ENCODE measurements around the gene MADD.
"Not testable (repeated sequence)": the region's sequence is repeated elsewhere in the genome, so short reads cannot be mapped to it uniquely, and the experiment has no call there.

MADD gene

DNA sequence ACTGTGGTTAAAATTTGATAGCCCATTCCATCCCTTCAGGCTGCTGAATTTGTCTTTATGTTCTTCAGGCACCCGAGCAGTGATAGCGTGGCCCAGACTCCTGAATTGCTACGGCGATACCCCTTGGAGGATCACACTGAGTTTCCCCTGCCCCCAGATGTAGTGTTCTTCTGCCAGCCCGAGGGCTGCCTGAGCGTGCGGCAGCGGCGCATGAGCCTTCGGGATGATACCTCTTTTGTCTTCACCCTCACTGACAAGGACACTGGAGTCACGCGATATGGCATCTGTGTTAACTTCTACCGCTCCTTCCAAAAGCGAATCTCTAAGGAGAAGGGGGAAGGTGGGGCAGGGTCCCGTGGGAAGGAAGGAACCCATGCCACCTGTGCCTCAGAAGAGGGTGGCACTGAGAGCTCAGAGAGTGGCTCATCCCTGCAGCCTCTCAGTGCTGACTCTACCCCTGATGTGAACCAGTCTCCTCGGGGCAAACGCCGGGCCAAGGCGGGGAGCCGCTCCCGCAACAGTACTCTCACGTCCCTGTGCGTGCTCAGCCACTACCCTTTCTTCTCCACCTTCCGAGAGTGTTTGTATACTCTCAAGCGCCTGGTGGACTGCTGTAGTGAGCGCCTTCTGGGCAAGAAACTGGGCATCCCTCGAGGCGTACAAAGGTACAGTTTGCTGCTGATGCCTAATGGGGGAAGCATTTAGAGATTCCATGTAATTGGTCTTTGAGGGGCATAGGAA, 4.7 kb downstream of the MADD start:
- DNase-seq (ENCODE audit: low read depth) = no peak

- no peak for DNase-seq (ENCODE audit: low read depth)
Measured at GRCh38 chr11:47276923-47277322, 7.0 kb downstream of the MADD start.

DNA sequence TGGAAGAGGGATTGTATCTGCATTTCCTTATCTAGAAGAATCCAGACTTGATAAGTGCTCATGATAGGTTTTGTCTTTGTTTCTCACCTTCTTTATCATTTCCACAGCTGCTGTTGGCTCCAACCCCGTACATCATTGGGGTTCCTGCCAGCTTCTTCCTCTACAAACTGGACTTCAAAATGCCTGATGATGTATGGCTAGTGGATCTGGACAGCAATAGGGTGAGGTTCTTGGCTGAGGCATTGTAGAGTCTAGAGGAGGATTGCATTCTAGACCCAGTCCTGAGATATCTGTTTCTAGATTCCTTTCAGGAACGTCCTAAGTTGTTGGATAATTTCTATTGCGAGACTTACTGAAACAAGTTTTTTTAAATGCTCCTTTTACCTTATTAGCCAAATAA, 8.1 kb downstream of the MADD start:
- DNase-seq (ENCODE audit: low read depth) = no peak

- no peak for DNase-seq (ENCODE audit: low read depth)
Measured at GRCh38 chr11:47278769-47279168, 8.8 kb downstream of the MADD start.

GRCh38 chr11:47280099-47280498, 10.2 kb downstream of the MADD start:
- DNase-seq (ENCODE audit: low read depth) = no peak

DNA sequence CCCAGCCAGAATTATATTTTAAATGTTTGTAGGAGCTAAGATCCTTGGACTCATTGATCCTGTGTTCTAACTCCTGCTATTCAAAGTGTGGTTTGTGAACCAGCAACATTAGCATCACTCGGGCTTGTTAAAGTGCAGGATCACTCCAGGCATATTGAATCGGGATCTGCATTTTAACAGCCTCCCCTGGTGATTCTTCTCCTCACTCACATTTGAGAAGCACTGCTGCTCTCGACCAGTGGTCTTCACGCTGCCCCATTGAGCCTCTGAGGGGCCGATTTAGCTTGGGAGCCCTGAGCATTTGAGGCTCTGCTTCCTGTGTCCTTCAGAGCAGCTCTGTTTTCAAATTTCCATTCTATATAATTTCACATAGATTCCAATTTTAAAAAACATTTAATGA, 10.9 kb downstream of the MADD start:
- DNase-seq (ENCODE audit: low read depth) = no peak

DNA sequence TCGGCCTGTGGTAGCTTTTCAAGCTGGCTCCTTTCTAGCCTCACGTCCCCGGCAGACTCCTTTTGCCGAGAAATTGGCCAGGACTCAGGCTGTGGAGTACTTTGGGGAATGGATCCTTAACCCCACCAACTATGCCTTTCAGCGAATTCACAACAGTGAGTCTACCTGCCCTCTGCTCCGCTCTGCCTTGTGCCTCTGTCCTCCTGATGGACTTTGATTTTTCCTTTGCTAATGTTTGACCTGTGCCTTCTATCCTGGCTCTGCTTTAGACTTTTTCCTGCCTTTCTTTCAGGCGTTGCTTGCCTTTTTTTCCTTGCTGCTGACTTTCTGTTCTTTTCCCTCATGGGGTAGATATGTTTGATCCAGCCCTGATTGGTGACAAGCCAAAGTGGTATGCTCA, 12.5 kb downstream of the MADD start:
- no peak for DNase-seq (ENCODE audit: low read depth)

GRCh38 chr11:47284151-47284550, 14.2 kb downstream of the MADD start:
- DNase-seq (ENCODE audit: low read depth) = no peak

DNA sequence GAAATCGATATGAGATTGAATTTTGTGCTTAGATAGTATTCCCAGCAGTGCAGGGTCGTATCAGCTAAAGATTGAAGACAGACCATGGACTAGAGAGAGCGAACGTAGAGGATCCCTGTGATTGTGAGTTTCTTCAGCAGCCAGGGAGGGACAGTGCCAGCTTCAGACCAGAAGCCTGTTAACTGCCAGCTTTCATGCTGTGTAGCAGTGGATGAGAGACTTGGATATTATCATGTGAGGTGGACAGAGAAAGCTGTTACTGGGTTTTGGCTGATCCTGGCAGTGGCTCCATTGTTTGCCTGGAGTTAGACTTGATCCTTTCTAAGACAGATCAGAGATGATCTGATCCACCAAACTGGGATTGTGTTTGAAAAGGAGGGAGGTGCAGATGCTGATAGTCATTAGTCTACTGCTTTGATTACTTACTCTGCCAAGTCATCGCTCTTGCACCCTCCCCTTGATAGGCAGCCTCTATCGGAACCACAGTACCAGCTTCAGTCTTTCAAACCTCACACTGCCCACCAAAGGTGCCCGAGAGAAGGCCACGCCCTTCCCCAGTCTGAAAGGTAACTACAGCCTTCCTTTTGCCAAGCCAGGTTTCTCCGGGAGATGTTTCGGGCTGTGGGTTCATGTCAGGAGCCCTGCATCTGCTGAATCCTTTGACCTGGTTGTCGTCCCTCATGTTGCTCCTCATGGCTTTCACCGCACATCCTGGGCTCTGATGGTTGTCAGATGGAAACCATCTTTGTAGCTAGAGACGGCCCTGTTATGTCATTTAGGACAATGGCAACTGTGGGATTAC, 16.2 kb downstream of the MADD start:
- no peak for DNase-seq (ENCODE audit: low read depth)

GRCh38 chr11:47288066-47288465, 18.1 kb downstream of the MADD start:
- no peak for DNase-seq (ENCODE audit: low read depth)

DNA sequence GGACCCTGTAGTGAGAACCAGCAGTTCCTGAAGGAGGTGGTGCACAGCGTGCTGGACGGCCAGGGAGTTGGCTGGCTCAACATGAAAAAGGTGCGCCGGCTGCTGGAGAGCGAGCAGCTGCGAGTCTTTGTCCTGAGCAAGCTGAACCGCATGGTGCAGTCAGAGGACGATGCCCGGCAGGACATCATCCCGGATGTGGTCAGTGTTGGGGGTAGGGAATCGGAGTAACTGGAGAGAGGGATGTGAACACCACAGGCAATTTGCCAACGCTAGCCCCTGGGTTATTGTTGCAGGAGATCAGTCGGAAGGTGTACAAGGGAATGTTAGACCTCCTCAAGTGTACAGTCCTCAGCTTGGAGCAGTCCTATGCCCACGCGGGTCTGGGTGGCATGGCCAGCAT, 19.9 kb downstream of the MADD start:
- DNase-seq (ENCODE audit: low read depth) = peak; percentile 15

GRCh38 chr11:47295385-47295784, 25.5 kb downstream of the MADD start:
- no peak for DNase-seq (ENCODE audit: low read depth)

DNA sequence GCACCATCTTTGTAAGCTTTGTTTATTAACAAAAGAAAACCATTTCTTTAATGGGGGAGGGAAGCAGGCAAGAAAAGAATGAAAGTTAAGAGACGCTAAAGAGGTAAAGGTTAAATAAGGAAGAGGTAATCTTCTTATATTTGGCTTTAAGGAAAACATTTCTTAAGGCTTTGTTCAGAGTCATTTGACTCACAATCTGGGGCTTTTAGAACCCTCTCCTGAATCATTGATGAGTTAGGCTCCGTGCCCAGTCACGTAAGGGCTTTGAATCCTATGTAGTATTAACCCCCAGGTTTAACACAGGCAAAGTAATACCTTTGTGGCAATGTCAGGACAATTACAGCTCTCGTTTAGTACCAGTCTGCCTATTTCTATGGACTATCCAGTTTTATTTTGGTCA, 26.1 kb downstream of the MADD start:
- DNase-seq (ENCODE audit: low read depth) = no peak

GRCh38 chr11:47299078-47299477, 29.1 kb downstream of the MADD start:
- DNase-seq (ENCODE audit: low read depth) = no peak

GRCh38 chr11:47302853-47303252, 32.9 kb downstream of the MADD start:
- DNase-seq (ENCODE audit: low read depth) = no peak

DNA sequence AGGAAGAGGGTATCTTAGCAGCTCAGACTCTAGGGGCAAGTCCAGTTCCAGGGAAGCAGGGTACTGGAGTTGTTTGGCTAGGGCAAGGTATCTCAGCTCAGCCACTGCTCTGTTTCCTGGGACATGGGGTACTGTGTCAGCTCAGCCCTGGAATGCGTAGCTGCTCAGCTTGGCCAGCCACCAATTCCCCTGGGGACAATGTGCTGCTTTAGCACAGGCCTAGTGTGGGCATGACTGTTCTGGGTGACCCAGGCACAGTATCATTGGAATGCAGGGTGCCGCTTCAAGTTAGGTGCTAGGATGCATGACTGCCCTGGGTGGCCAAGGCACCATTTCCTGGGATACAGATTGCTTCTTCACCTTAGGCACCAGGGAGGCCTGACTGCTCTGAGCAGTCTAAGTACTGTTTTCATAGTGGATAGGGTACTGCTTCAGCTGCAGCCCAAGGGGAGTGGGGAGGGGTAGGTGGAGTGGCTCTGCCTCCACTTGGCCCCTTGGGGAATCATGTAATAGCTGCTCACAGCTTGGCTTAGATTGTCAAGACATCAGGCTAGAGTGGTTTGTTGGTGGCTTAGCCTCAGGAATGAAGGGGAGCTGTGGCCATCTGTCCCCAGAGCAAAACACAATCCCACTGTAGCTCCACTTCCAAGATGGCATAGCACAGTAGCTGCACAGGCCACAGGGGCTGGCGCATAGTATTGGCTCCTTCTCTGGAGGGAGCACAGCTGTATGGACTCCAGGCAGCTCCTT, 36.0 kb downstream of the MADD start:
- no peak for DNase-seq (ENCODE audit: low read depth)

DNA sequence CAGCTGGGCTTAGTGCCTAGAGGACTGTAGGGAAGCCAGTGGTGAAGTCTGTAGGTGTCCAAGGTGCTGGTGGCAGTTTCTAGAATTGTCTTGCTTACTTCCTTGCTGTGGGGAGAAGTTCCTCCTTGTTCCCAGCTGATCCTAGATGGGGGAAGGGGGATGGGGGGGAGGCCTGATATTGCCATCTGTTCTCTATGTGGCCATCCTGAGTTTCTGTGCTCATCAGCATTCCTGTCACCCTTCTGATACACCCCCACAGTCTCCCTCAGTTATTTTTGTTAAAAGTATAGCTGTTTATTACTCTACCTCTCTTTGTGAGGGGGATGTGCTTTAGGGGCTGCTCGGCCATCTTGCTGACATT, 36.5 kb downstream of the MADD start:
- no peak for DNase-seq (ENCODE audit: low read depth)

DNA sequence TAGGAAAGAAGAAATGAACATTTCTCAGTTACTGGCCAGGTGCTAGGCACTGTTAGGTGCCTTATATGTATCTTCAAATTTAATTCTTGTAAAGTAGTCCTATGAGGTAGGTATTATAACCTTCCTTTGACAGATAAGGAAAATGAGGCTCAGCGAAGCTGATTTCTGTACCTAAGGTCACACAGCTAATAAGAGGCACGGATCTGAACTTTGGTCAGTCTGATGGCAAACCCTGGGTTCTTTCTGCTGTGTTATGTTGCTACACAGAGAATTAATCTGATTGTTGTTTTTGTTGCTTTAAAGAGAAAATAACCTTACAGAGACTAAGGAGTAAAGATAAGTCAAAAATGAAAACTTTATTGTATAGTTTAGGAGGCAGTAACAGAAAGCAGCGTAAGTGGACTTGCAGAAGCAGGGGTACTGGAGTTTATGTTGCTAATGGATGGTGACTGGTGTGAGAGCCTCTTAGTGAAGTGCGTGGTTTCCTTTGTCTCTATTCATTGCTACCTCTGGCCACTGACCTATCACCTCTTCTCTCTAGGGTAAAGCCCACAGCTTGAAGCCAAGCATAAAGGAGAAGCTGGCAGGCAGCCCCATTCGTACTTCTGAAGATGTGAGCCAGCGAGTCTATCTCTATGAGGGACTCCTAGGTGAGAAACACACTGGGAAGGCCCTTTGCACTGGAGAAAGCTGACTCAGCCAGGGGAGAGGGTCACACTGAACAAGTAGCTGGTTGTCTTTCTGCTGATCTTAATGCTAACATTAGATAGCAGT, 38.3 kb downstream of the MADD start:
- no peak for DNase-seq (ENCODE audit: low read depth)

DNA sequence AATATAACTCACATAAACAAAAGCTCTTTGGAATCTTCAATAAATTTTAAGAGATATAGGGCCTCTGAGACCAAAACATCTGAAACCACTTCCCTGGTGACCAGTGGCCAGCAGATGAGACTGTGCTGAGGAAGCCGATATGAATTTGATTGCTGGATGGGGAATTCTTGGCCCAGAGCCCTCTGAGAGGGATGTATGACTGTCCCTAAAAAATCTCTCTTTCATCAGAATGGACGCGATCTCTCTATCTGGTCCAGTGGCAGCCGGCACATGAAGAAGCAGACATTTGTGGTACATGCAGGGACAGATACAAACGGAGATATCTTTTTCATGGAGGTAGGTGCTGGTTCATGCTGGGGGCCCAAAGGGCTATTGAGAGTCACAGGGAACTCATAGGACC, 45.1 kb downstream of the MADD start:
- DNase-seq (ENCODE audit: low read depth) = no peak

DNA sequence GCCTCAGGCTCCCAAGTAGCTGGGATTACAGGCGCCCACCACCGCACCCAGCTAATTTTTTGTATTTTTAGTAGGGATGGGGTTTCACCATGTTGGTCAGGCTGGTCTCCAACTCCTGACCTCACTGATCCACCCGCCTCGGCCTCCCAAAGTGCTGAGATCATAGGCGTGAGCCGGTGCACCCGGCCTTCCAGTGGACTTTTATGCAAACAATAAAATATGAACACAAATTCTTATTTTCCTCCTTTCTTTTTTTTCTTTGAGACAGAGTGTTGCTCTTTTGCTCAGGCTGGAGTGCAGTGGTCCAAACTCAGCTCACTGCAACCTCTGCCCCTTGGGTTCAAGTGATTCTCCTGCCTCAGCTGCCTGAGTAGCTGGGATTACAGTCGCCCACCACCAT, 46.6 kb downstream of the MADD start:
- DNase-seq (ENCODE audit: low read depth) = not testable (repeated sequence)

DNA sequence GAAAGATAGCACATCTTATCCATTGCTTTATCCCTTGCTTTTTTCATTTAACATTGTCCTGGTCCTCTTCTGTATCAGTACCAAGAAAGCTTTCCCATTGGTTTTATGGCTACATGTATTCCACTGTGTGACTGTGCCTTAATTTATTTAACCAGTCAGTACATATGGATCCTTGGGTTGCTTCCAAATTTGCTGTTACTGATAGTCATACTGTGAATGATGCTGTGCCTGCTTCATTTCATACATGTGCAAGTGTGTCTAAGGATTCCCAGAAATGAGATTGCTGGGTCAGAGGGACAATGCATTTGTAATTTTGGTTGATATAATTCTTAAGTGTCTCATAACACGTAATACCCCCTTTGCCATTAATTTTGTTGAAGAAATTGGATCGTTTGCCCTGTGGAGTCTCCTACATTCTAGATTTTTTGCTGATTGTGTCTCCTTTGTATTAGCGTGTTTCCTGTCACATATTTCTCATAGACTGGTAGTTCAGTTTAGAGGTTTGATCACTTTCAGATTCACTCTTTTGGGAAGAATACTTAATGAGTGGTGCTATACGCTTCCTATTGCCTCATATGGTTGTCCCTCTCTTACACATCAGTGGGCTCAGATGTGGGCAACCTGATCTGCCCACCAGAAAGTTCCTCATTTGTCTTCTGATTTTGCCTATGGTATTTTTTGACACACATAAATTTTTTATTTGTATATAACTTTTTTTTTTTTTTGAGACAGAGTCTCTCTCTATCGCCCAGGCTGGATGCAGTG, 47.3 kb downstream of the MADD start:
- DNase-seq (ENCODE audit: low read depth) = no peak

- DNase-seq (ENCODE audit: low read depth) = no peak
Measured at GRCh38 chr11:47318166-47318565, 48.2 kb downstream of the MADD start.

All from iris pigment epithelial cell (primary cell).